ENCODE results near the gene SLX4. TPM values are rescaled to one million over a fixed set of nuclear protein-coding genes. Genes with fewer than 3 reads are reported as not detected.

Gene SLX4
- total RNA-seq, 1 experiment from 2014 or later = 5.9 TPM

DNA sequence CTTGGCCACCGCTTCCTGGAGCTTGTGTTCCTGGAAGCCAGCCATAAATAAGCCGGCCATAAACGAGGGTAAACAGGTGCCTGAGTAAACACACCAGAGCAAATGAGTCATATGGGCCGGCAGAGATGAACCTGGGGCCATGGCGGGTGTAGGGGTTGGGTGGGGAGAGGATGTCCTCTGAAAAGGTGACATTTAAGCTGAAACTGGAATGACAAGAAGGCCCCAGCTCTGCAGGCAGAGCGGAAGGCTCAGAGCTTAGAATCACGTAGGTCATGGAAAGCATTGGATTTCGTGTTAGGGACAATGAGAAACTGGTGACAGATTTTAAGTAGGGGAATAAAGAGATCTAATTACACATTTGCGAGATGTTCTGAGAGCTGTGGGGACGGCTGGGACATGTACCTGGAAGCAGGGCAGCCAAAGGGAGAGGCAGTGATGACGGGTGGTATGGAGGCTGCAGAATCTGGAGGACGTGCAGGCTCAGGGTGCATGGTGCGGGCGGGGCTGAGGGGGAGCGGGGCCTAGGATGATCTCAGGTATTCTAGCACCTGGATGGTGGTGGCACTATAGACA lies 35.0 kb upstream of the SLX4 start:
- Mint-ChIP-seq H3K4me1 (ENCODE audit: insufficient read depth, unreplicated experiment) (peaks cover 13% of the 10 kb centered on the region), H3K27me3 (ENCODE audit: insufficient read depth, unreplicated experiment) (no peaks in the 10 kb centered on the region), H3K27ac (ENCODE audit: low read depth, unreplicated experiment) (peak overlapping the region; percentile 23), H3K9me3 (ENCODE audit: unreplicated experiment) (no peaks in the 10 kb centered on the region), H3K4me3 (ENCODE audit: unreplicated experiment) (no peak overlapping the region), H3K36me3 (ENCODE audit: insufficient read depth, unreplicated experiment) (no peaks in the 10 kb centered on the region)
- TF ChIP-seq CTCF (IDR thresholded peaks at IDR 0.05; ENCODE audit: unreplicated experiment) = no peak
- intact Hi-C loops (cut with micrococcal nuclease) = no loop called here
- POLR2A ChIA-PET = no interaction called here
- DNase-seq (ENCODE audit: unreplicated experiment) = peak; percentile 68
- BruUV-seq (replicated peaks) = no TSS peak
- CTCF ChIA-PET = interaction anchor here (1.0 kb wide), 1 partner anchor 14 kb away, joined by 4 read pairs; no protein-coding TSS in a partner anchor

DNA sequence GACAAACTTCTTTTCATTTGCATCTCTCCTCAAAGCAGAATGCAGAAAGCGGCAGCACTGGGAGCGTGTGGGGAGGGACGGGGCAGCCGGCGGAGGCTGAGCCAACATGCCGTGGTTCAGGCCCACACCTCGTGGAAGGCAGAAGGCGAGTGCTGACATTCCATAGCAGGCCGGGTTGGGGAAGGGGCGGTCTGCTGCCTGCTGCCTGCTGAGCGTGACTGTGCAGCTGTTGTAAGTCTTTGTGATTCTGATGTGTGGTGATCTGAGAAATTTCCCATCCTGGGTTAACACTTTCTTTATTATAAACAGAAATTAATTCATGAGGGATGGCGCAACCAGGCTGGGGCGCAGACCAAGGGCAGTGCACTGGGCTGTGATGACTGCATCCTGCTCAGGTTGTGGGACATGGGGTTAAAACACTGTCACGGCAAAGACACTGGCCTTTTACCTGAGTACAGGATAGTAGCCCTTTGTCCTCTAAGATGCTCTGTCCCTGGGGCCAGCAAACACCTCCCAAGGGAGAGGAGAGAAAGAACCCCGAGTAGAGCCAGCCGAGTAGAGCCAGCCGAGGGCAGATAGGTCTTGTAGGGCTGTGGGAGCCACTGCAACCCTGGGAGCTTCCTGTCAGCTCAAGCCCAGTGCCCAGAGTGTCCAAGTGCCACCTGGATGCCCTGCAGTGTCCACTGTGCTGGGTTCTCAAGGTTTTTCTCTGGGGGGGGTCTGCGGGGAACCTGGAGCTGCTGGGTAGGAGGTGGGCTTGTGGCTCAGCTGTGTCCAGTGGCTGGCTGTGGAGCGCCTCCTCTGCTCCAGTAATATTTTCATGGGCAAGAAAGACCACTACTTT lies 34.3 kb upstream of the SLX4 start:
- no peak for TF ChIP-seq CTCF (IDR thresholded peaks at IDR 0.05; ENCODE audit: unreplicated experiment)
- no peak for DNase-seq (ENCODE audit: unreplicated experiment)
- no peaks in the 10 kb centered on the region for H3K36me3 Mint-ChIP-seq (ENCODE audit: insufficient read depth, unreplicated experiment)
- ChIA-PET POLR2A (no interaction called here), CTCF (no interaction called here)
- no TSS peak for BruUV-seq (replicated peaks)
- intact Hi-C loops (cut with micrococcal nuclease) = no loop called here
- no peak overlapping the region for H3K4me3 Mint-ChIP-seq (ENCODE audit: unreplicated experiment)
- peak overlapping the region; percentile 23 for H3K27ac Mint-ChIP-seq (ENCODE audit: low read depth, unreplicated experiment)
- no peaks in the 10 kb centered on the region for H3K27me3 Mint-ChIP-seq (ENCODE audit: insufficient read depth, unreplicated experiment)
- H3K4me1 Mint-ChIP-seq (ENCODE audit: insufficient read depth, unreplicated experiment) = peaks cover 13% of the 10 kb centered on the region
- no peaks in the 10 kb centered on the region for H3K9me3 Mint-ChIP-seq (ENCODE audit: unreplicated experiment)

GRCh38 chr16:3645108-3645503 lies 33.7 kb upstream of the SLX4 start:
- intact Hi-C loops (cut with micrococcal nuclease) = no loop called here

More at GRCh38 chr16:3645108-3645503, 33.7 kb upstream of the SLX4 start:
- Mint-ChIP-seq H3K27me3 (ENCODE audit: insufficient read depth, unreplicated experiment) (no peaks in the 10 kb centered on the region), H3K9me3 (ENCODE audit: unreplicated experiment) (no peaks in the 10 kb centered on the region), H3K4me1 (ENCODE audit: insufficient read depth, unreplicated experiment) (peaks cover 13% of the 10 kb centered on the region), H3K4me3 (ENCODE audit: unreplicated experiment) (no peak overlapping the region), H3K27ac (ENCODE audit: low read depth, unreplicated experiment) (no peak overlapping the region), H3K36me3 (ENCODE audit: insufficient read depth, unreplicated experiment) (no peaks in the 10 kb centered on the region)
- ChIA-PET POLR2A (no interaction called here), CTCF (no interaction called here)
- BruUV-seq (replicated peaks) = no TSS peak
- DNase-seq (ENCODE audit: unreplicated experiment) = no peak
- no peak for TF ChIP-seq CTCF (IDR thresholded peaks at IDR 0.05; ENCODE audit: unreplicated experiment)

Data from MCF 10A (cell line).